Raji (cell line): ENCODE measurements around the gene PMEPA1.

Experiments used
- POLR2A ChIP-seq: IDR thresholded peaks from 2 replicates; pipeline ENCODE4 v1.6.1; 2011; ENCODE audit warnings: low read depth, low read length, control low read depth; ENCODE audit not compliant: insufficient read depth

PMEPA1 gene

GRCh38 chr20:57695012-57695411 lies 14.8 kb downstream of the PMEPA1 start:
- no peak for TF ChIP-seq POLR2A

DNA sequence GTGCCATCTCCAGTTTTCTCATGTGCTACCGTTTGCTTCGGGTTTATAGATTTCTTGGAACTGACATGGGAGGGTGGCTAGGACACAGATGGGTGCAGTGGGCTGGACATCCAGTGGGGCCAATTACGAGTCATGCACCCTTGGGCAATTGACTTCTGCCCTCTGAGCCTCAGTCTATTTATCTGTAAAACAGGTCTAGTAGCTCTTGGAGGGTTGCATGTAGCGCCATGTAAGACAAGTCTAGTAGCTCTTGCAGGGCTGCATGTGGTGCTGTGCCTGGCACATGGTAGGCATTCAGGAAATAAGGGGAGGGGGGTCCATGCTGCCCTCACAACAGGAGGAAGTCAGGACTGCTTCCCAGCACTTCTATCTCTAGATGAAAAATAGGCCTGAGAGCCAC lies 15.3 kb downstream of the PMEPA1 start:
- no peak for TF ChIP-seq POLR2A

GRCh38 chr20:57693670-57694329 lies 16.0 kb downstream of the PMEPA1 start:
- no peak for TF ChIP-seq POLR2A

DNA sequence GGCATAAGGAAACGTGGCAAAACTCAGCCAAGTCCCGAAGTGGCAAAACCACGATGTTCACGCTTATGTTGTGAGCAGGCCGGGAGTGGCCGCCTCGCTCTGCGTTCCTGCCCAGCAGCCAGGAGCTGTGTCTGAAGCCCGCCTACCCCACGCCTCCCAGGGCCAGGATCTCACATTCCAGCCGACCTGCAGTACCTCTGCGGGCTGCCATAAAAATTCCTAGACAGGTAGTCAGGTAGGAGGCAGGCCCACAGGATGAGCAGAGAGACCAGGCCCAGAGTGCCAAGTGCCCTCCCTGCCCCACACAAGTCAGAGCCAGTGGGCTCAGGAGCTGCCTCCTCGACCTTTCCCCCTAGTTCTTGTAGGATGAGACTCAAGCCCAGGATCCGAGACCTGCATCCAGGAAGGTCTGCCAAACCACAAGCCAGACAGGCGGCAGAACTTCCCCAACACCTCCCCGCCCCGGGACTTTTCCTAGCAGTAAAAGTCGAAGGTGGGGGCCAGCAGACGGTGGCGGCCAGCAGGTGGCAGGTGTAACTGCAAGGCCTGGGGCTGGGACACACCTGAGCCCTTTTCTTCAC lies 16.7 kb downstream of the PMEPA1 start:
- no peak for TF ChIP-seq POLR2A

- no peak for TF ChIP-seq POLR2A
Measured at GRCh38 chr20:57692393-57692792, 17.4 kb downstream of the PMEPA1 start.

- no peak for TF ChIP-seq POLR2A
Measured at GRCh38 chr20:57691699-57692098, 18.1 kb downstream of the PMEPA1 start.

DNA sequence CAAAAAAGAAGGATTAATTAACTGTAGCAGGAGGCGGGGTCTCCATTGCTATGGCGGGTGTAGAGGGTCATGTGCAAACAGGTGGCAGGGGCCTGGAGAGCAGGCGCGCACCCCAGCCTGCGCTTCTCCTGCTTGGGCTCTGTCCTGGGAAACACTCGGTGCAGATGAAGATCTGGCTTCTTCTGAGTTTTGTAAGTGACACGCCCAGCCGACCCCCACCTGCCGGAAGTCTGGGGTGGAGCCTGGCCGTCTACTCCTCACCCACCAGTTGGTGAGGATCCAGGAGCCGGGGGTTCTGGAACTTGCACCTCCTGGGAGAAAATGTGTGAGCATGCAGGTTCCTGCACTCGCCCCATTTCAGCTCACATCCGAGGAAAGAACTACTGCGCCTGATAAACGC lies 19.3 kb downstream of the PMEPA1 start:
- TF ChIP-seq POLR2A, result no peak

GRCh38 chr20:57689745-57690481 lies 19.9 kb downstream of the PMEPA1 start:
- no peak for TF ChIP-seq POLR2A

DNA sequence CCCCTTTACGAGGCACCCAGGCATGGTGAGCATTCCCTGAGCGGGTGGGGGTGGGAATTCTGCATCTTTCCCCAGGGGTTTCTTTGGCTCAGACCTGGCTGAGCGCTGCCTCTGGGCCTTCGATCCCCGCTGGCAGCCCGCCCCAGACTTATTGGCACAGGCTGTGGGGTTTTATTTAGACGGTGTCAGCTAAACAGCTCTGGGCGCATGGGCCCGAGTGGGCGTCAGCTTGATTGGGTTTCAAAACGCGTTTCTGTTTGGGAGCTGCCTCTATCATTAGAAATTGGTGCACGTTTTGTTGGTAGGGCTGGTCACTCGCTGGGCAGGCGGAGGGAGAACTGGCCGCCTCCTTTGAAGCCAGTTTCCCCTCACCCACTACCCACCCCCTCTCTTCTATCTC lies 21.0 kb downstream of the PMEPA1 start:
- TF ChIP-seq POLR2A, result no peak

DNA sequence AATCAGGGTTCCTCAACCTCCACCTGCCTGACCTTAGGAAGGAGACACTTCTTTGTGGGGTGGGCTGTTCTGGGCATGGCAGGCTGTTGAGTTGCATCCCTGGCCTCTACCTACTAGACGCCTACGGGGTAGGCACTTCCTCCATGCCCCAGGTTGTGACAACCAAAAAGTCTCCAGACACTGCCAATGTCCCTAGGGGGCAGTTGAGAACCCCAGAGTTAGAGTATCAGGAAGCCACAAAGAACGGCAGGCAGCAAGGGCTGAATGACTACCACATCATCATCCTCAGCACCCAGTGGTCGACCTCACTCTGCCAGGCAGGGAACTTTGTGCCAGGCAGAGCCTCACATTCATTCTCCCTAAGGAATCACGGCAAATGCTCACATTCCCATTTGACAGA lies 21.5 kb downstream of the PMEPA1 start:
- no peak for TF ChIP-seq POLR2A

- no peak for TF ChIP-seq POLR2A
Measured at GRCh38 chr20:57686931-57687652, 22.7 kb downstream of the PMEPA1 start.

DNA sequence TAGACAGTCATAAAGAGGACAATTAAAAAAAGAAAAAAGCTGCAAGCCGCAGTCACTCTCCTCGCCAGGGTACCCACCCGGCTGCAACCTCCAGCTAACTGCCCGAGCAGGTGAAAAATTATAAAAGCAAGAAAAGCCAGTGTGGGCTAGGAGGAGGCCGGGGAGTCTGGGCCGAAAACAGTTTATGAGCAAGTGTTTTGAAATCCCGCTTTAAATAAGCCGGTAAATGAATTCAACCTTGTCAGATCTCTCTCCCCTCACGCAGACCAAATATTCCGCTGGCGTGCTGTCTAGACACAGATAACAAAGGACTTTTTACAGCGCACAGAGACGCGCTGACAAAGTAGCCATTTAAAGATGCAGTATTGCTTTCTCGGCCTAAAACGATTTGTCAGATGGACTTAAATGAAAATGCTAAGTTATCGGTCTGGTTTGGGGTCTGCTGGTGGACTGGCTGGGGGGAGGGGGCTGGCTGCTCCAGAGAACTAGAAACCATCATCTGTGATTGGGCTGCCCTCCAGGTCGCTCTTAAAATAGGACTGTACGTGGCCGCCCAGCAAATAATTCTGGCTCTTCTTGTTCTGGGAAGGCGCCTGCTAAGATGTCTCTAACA lies 24.6 kb downstream of the PMEPA1 start:
- TF ChIP-seq POLR2A, result no peak

- no peak for TF ChIP-seq POLR2A
Measured at GRCh38 chr20:57684808-57685140, 25.0 kb downstream of the PMEPA1 start.

- TF ChIP-seq POLR2A, result no peak
Measured at GRCh38 chr20:57683881-57684807, 25.7 kb downstream of the PMEPA1 start.

DNA sequence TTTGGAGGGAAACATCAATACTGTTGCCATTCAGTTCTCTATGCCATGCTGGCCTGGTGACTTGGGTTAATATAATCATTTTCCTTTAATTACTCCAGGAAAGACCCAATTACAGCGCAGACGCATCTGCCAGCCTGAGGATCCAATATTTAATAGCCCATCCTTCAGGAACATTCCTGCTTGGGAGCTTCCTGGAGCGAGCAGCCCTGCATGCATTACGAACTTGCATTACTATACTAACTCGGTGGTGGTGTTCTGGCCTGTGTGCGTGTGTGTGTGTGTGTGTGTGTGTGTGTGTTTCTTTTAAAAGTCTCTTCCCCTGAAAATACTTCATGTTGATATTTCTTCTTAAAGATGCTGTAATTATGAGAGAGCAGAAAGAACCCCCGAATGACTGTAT lies 26.5 kb downstream of the PMEPA1 start:
- no peak for TF ChIP-seq POLR2A
